GM12892 (cell line): ENCODE measurements around the gene OGG1.

Experiments
- POLR2A ChIP-seq: IDR thresholded peaks from 2 replicates; pipeline ENCODE4 v1.6.1; 2011; ENCODE audit warnings: low read depth, low read length, control low read depth
- POLR2AphosphoS5 ChIP-seq: IDR thresholded peaks from 2 replicates; pipeline ENCODE4 v1.6.1; 2011; ENCODE audit warnings: low read depth, low read length, control low read depth
- TAF1 ChIP-seq: IDR thresholded peaks from 2 replicates; pipeline ENCODE4 v1.6.1; 2011; ENCODE audit warnings: low read depth, mild to moderate bottlenecking, control low read depth, low read length, borderline replicate concordance

GRCh38 chr3:9729419-9729818 lies 20.3 kb upstream of the OGG1 start:
- TF ChIP-seq POLR2A (no peak), POLR2AphosphoS5 (no peak), TAF1 (no peak)
